ENCODE data around the gene DACH1.

The DACH1 gene

DNA sequence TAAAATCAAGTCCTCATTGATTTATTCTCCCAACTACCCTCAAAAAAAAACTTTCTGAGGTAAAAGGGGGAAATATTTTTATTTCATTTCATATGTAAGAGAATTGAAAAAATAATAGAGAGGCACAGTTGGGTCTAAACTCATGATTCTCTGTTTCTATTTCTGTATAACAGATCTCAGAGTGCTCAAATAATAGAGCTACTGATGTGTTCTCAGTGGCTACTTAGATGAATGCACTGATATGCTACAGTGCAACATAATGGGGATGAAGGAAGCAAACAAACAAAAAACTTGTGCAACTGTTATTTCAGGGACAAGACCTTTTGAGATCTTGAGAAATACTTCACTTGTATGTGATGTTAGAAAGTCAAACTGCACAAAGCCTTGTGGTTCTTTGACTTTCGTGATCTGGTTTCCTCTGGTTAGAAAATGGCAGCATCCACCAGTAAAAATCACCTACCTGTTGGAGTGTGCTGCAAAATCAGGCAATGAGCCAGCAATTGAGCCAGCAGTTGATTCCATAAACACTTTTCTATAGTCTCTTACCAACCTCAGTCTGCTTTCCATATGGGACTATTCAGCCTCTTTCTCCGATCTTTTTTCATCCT, 9.7 kb upstream of the DACH1 start:
- Histone ChIP-seq H3K23ac (ENCODE audit: low read length) (no peak overlapping the region), H3K4me2 (ENCODE audit: low read length) (peak overlapping the region; percentile 16), H3K9ac (ENCODE audit: low read length) (no peak overlapping the region), H2BK120ac (ENCODE audit: insufficient read depth, low read length, poor library complexity) (no peak overlapping the region), H3K79me2 (ENCODE audit: control insufficient read depth, insufficient read depth, low read length, poor library complexity) (no peaks in the 10 kb centered on the region), H3K79me1 (ENCODE audit: low read length) (no peaks in the 10 kb centered on the region), H3K27me3 (ENCODE audit: insufficient read depth, low read length) (no peaks in the 10 kb centered on the region), H2AFZ (ENCODE audit: insufficient read depth, low read length, poor library complexity) (no peak overlapping the region), H3K4me3 (ENCODE audit: low read depth, low read length) (no peak overlapping the region), H3K4me1 (ENCODE audit: control insufficient read depth in 1 of 2, insufficient read depth in 2 of 2, low read length in 2 of 2) (peaks cover 0 to 6% of the 10 kb centered on the region in 2 experiments), H3K4ac (ENCODE audit: low read depth, low read length) (no peak overlapping the region), H2AK5ac (ENCODE audit: low read length) (no peak overlapping the region), H4K8ac (ENCODE audit: low read depth, low read length) (no peak overlapping the region), H4K91ac (ENCODE audit: low read depth, low read length) (no peak overlapping the region), H3K27ac (ENCODE audit: low read depth, low read length) (peak overlapping the region; percentile 25), H2BK5ac (ENCODE audit: low read depth, low read length, poor library complexity) (no peak overlapping the region), H3K18ac (ENCODE audit: low read length) (no peak overlapping the region), H3K36me3 (ENCODE audit: control insufficient read depth in 1 of 2, insufficient read depth in 2 of 2, low read length in 2 of 2) (no peaks in the 10 kb centered on the region), H4K12ac (ENCODE audit: low read depth, low read length) (no peak overlapping the region), H3K14ac (ENCODE audit: low read length) (no peak overlapping the region), H3K9me3 (ENCODE audit: insufficient read depth, low read depth, low read length) (no peaks in the 10 kb centered on the region), H2BK12ac (ENCODE audit: low read length) (no peak overlapping the region)
- no peak for DNase-seq
- no CpG with 5 or more reads among the region's 2 CpGs for WGBS (ENCODE audit: extremely low coverage, insufficient coverage, insufficient read length)

- H3K27ac ChIP-seq (ENCODE audit: low read depth, low read length): no peak overlapping the region
- no peaks in the 10 kb centered on the region for H3K27me3 ChIP-seq (ENCODE audit: insufficient read depth, low read length)
- H2AFZ ChIP-seq (ENCODE audit: insufficient read depth, low read length, poor library complexity): no peak overlapping the region
- no peak overlapping the region for H4K91ac ChIP-seq (ENCODE audit: low read depth, low read length)
- no peak overlapping the region for H2BK5ac ChIP-seq (ENCODE audit: low read depth, low read length, poor library complexity)
- no peak overlapping the region for H3K4me3 ChIP-seq (ENCODE audit: low read depth, low read length)
- DNase-seq: no peak
- H3K79me1 ChIP-seq (ENCODE audit: low read length): no peaks in the 10 kb centered on the region
- H3K23ac ChIP-seq (ENCODE audit: low read length): no peak overlapping the region
- H3K4ac ChIP-seq (ENCODE audit: low read depth, low read length): no peak overlapping the region
- no peak overlapping the region for H2BK120ac ChIP-seq (ENCODE audit: insufficient read depth, low read length, poor library complexity)
- H3K4me1 ChIP-seq (ENCODE audit: control insufficient read depth in 1 of 2, insufficient read depth in 2 of 2, low read length in 2 of 2): peaks cover 0 to 3% of the 10 kb centered on the region in 2 experiments
- H4K12ac ChIP-seq (ENCODE audit: low read depth, low read length): no peak overlapping the region
- no CpG with 5 or more reads among the region's 5 CpGs for WGBS (ENCODE audit: extremely low coverage, insufficient coverage, insufficient read length)
- no peak overlapping the region for H2AK5ac ChIP-seq (ENCODE audit: low read length)
- no peak overlapping the region for H3K4me2 ChIP-seq (ENCODE audit: low read length)
- no peak overlapping the region for H3K9ac ChIP-seq (ENCODE audit: low read length)
- H3K18ac ChIP-seq (ENCODE audit: low read length): no peak overlapping the region
- no peak overlapping the region for H2BK12ac ChIP-seq (ENCODE audit: low read length)
- no peaks in the 10 kb centered on the region for H3K36me3 ChIP-seq (ENCODE audit: control insufficient read depth in 1 of 2, insufficient read depth in 2 of 2, low read length in 2 of 2)
- H4K8ac ChIP-seq (ENCODE audit: low read depth, low read length): no peak overlapping the region
- no peaks in the 10 kb centered on the region for H3K9me3 ChIP-seq (ENCODE audit: insufficient read depth, low read depth, low read length)
- H3K14ac ChIP-seq (ENCODE audit: low read length): no peak overlapping the region
- H3K79me2 ChIP-seq (ENCODE audit: control insufficient read depth, insufficient read depth, low read length, poor library complexity): no peaks in the 10 kb centered on the region
Observed at GRCh38 chr13:71875823-71876222, 8.8 kb upstream of the DACH1 start.

- H3K4me1 ChIP-seq (ENCODE audit: control insufficient read depth in 1 of 2, insufficient read depth in 2 of 2, low read length in 2 of 2): peaks cover 0 to 3% of the 10 kb centered on the region in 2 experiments
- no peak overlapping the region for H3K4ac ChIP-seq (ENCODE audit: low read depth, low read length)
- H3K9ac ChIP-seq (ENCODE audit: low read length): no peak overlapping the region
- no peak overlapping the region for H4K8ac ChIP-seq (ENCODE audit: low read depth, low read length)
- no peak overlapping the region for H3K18ac ChIP-seq (ENCODE audit: low read length)
- H2AK5ac ChIP-seq (ENCODE audit: low read length): no peak overlapping the region
- H3K23ac ChIP-seq (ENCODE audit: low read length): no peak overlapping the region
- no peak overlapping the region for H2BK120ac ChIP-seq (ENCODE audit: insufficient read depth, low read length, poor library complexity)
- no peaks in the 10 kb centered on the region for H3K9me3 ChIP-seq (ENCODE audit: insufficient read depth, low read depth, low read length)
- no peak overlapping the region for H3K4me3 ChIP-seq (ENCODE audit: low read depth, low read length)
- no peak overlapping the region for H2BK5ac ChIP-seq (ENCODE audit: low read depth, low read length, poor library complexity)
- no CpG with 5 or more reads among the region's 2 CpGs for WGBS (ENCODE audit: extremely low coverage, insufficient coverage, insufficient read length)
- no peak overlapping the region for H2AFZ ChIP-seq (ENCODE audit: insufficient read depth, low read length, poor library complexity)
- no peak overlapping the region for H3K27ac ChIP-seq (ENCODE audit: low read depth, low read length)
- no peak for DNase-seq
- no peak overlapping the region for H4K91ac ChIP-seq (ENCODE audit: low read depth, low read length)
- no peaks in the 10 kb centered on the region for H3K79me1 ChIP-seq (ENCODE audit: low read length)
- no peaks in the 10 kb centered on the region for H3K27me3 ChIP-seq (ENCODE audit: insufficient read depth, low read length)
- no peak overlapping the region for H3K4me2 ChIP-seq (ENCODE audit: low read length)
- H3K14ac ChIP-seq (ENCODE audit: low read length): no peak overlapping the region
- H4K12ac ChIP-seq (ENCODE audit: low read depth, low read length): no peak overlapping the region
- H3K79me2 ChIP-seq (ENCODE audit: control insufficient read depth, insufficient read depth, low read length, poor library complexity): no peaks in the 10 kb centered on the region
- H3K36me3 ChIP-seq (ENCODE audit: control insufficient read depth in 1 of 2, insufficient read depth in 2 of 2, low read length in 2 of 2): no peaks in the 10 kb centered on the region
- H2BK12ac ChIP-seq (ENCODE audit: low read length): no peak overlapping the region
Observed at GRCh38 chr13:71874458-71874857, 7.5 kb upstream of the DACH1 start.

DNA sequence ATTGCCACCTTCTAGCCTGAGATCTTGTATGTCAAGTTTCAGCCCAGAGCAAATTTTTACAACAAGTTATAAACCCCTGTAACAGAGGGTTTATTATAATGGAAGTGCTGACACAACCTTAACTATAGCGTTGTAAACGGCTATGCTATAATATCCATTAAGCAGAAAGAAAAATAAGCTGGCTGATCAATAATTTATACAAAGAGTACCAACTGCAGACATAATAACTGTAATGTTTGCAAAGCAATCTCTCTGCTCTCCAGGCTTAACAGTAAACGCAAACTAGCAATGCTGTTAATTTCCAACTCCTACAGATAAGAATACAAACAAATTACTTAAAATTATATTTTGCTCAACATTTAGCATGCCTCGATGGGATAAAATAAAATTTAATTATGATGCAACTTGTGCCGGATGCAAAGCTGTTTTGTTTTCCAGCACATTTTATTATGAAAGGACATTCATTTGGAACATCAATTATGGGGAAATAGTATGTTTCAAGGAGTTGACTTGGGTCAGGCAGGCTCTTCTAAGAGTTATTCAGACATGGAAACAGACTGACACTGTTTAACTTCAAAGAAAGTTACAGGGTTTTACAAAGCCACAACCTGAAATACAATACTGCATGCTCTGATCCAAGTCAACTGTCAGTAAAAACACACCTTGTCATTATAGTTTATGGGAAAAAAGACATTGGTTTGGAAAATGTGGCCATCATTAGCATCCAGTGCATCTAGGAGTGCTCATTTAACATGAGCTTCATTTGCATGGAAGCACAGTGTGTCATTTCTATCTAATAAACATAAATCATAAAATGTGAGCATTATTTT, 6.6 kb upstream of the DACH1 start:
- H3K27ac ChIP-seq (ENCODE audit: low read depth, low read length): no peak overlapping the region
- H3K9ac ChIP-seq (ENCODE audit: low read length): no peak overlapping the region
- no peaks in the 10 kb centered on the region for H3K9me3 ChIP-seq (ENCODE audit: insufficient read depth, low read depth, low read length)
- H4K8ac ChIP-seq (ENCODE audit: low read depth, low read length): no peak overlapping the region
- H3K4me1 ChIP-seq (ENCODE audit: control insufficient read depth in 1 of 2, insufficient read depth in 2 of 2, low read length in 2 of 2): peaks cover 0 to 3% of the 10 kb centered on the region in 2 experiments
- no peak overlapping the region for H2BK120ac ChIP-seq (ENCODE audit: insufficient read depth, low read length, poor library complexity)
- no peak overlapping the region for H3K18ac ChIP-seq (ENCODE audit: low read length)
- H4K91ac ChIP-seq (ENCODE audit: low read depth, low read length): no peak overlapping the region
- no peak overlapping the region for H2BK12ac ChIP-seq (ENCODE audit: low read length)
- no peak overlapping the region for H4K12ac ChIP-seq (ENCODE audit: low read depth, low read length)
- H3K79me1 ChIP-seq (ENCODE audit: low read length): no peaks in the 10 kb centered on the region
- no peak overlapping the region for H3K14ac ChIP-seq (ENCODE audit: low read length)
- H3K4ac ChIP-seq (ENCODE audit: low read depth, low read length): no peak overlapping the region
- H3K23ac ChIP-seq (ENCODE audit: low read length): no peak overlapping the region
- no peaks in the 10 kb centered on the region for H3K36me3 ChIP-seq (ENCODE audit: control insufficient read depth in 1 of 2, insufficient read depth in 2 of 2, low read length in 2 of 2)
- no peak overlapping the region for H2BK5ac ChIP-seq (ENCODE audit: low read depth, low read length, poor library complexity)
- WGBS (ENCODE audit: extremely low coverage, insufficient coverage, insufficient read length): no CpG with 5 or more reads among the region's 5 CpGs
- peaks cover 4% of the 10 kb centered on the region for H3K27me3 ChIP-seq (ENCODE audit: insufficient read depth, low read length)
- H3K79me2 ChIP-seq (ENCODE audit: control insufficient read depth, insufficient read depth, low read length, poor library complexity): no peaks in the 10 kb centered on the region
- H3K4me2 ChIP-seq (ENCODE audit: low read length): no peak overlapping the region
- no peak overlapping the region for H2AK5ac ChIP-seq (ENCODE audit: low read length)
- DNase-seq: no peak
- no peak overlapping the region for H2AFZ ChIP-seq (ENCODE audit: insufficient read depth, low read length, poor library complexity)
- H3K4me3 ChIP-seq (ENCODE audit: low read depth, low read length): no peak overlapping the region
